WERI-Rb-1 (cell line): ENCODE measurements around the gene SRSF4.

Experiments used
- DNase-seq: peaks from one replicate; pipeline ENCODE4 v3.0.0-alpha.2; 2020
- H3K27ac ChIP-seq: fragments of 250-450 bp; sonication (Bioruptor Pico); 2 replicates; pipeline ENCODE4 v1.5.1; 2020; ENCODE audit warnings: mild to moderate bottlenecking, moderate library complexity
- H3K27me3 ChIP-seq: fragments of 250-450 bp; sonication (Bioruptor Pico); 2 replicates; pipeline ENCODE4 v1.5.1; 2021; ENCODE audit warnings: mild to moderate bottlenecking, low read depth, moderate library complexity; ENCODE audit not compliant: insufficient read depth, severe bottlenecking
- H3K36me3 ChIP-seq: fragments of 250-450 bp; sonication (Bioruptor Pico); 2 replicates; pipeline ENCODE4 v1.5.1; 2020; ENCODE audit warnings: mild to moderate bottlenecking, moderate library complexity
- H3K4me3 ChIP-seq: 2 replicates; pipeline ENCODE4 v1.5.1; 2011; ENCODE audit warnings: low read depth, mild to moderate bottlenecking, control low read depth, low read length
- H3K9me3 ChIP-seq: fragments of 250-450 bp; sonication (Bioruptor Pico); 2 replicates; pipeline ENCODE4 v1.5.1; 2021; ENCODE audit warnings: mild to moderate bottlenecking, moderate library complexity; ENCODE audit not compliant: severe bottlenecking
- CTCF ChIP-seq: IDR thresholded peaks from 2 replicates; pipeline ENCODE4 v1.5.1; 2011; ENCODE audit warnings: low read depth, mild to moderate bottlenecking, control low read depth, inconsistent platforms, low read length

SRSF4 gene

GRCh38 chr1:29208442-29208841, 26.7 kb upstream of the SRSF4 start:
- no peak for DNase-seq
- Histone ChIP-seq H3K36me3 (peaks cover 28% of the 10 kb centered on the region), H3K27me3 (no peaks in the 10 kb centered on the region), H3K4me3 (no peak overlapping the region), H3K27ac (no peak overlapping the region), H3K9me3 (no peaks in the 10 kb centered on the region)
- TF ChIP-seq CTCF = no peak

DNA sequence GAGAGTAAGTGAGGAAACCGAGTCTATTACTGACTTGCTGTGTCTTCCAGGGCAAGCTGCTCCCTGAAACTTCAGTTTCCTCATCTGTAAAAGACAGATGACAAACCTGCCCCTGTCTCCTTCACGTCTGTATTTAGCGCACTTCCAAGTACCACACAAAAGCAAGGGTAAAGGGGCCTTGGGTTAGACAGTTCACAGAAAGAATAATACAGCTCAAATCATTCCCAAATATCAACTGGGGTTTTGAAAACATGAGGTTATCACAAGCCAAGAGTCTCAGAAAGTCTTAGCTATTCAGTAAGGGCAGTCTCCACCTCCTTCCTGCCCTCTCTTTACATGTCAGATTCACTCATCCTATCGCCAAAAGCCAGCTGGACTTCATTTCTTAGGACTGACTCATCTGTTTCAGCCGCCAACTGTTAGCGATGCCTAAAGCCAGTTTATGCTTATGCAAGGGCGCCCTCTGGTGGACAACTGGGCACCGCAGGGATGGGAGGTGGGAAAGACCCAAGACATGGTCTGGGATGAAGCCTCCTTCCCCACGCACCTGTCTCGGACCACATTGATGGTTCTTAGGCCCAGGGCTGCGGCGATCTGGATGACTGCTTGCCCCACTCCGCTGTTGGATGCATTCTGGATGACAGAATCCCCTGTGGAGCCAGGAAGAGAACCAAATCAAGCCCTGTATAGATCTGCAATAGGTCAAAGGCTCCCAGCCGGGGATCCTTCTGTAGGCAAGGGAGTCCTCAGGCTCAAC, 21.1 kb upstream of the SRSF4 start:
- peak; percentile 94 for DNase-seq
- Histone ChIP-seq H3K27me3 (no peaks in the 10 kb centered on the region), H3K4me3 (no peak overlapping the region), H3K36me3 (peaks cover 63% of the 10 kb centered on the region), H3K9me3 (no peaks in the 10 kb centered on the region), H3K27ac (peak overlapping the region; percentile 44)
- TF ChIP-seq CTCF = peak; percentile 91

DNA sequence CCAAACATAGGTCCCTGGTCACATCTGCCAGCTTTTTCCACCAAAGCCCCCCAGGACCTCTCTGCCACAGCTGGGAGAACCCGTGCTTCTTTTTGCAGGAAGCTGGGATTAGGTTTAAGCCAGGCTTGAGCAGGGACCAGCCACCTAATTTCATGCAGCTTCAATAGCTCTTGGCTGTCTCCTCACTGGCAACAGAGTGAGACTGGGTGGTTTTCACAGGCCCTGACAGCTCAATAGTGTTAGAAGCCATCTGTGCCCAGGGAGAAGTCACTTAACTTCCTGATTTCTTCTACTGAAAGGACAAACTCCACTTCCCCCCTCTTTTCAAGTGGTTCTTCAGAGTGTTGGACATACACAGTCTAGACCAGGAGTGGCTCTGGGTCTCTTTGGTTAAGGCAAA, 20.4 kb upstream of the SRSF4 start:
- no peak for TF ChIP-seq CTCF
- no peak for DNase-seq
- Histone ChIP-seq H3K9me3 (no peaks in the 10 kb centered on the region), H3K36me3 (peaks cover 65% of the 10 kb centered on the region), H3K27ac (peak overlapping the region; percentile 44), H3K4me3 (no peak overlapping the region), H3K27me3 (no peaks in the 10 kb centered on the region)

GRCh38 chr1:29201595-29202051, 19.9 kb upstream of the SRSF4 start:
- Histone ChIP-seq H3K4me3 (no peak overlapping the region), H3K27ac (peak overlapping the region; percentile 48), H3K27me3 (no peaks in the 10 kb centered on the region), H3K9me3 (no peaks in the 10 kb centered on the region), H3K36me3 (peaks cover 65% of the 10 kb centered on the region)
- DNase-seq = no peak
- no peak for TF ChIP-seq CTCF

GRCh38 chr1:29200906-29201594, 19.4 kb upstream of the SRSF4 start:
- Histone ChIP-seq H3K4me3 (no peak overlapping the region), H3K27me3 (no peaks in the 10 kb centered on the region), H3K9me3 (no peaks in the 10 kb centered on the region), H3K36me3 (peaks cover 63% of the 10 kb centered on the region), H3K27ac (peak overlapping the region; percentile 48)
- no peak for TF ChIP-seq CTCF
- peak; percentile 29 for DNase-seq
